Measurements from ENCODE around the gene TGFBR3. TPM values are rescaled to one million over a fixed set of nuclear protein-coding genes. Genes with fewer than 3 reads are reported as not detected.
A peak's percentile ranks its signal among the peaks of the same experiment; 100 is the strongest.

The TGFBR3 gene
- total and polyA plus RNA-seq, 2 of the 4 experiments (the other 2 are of a cell fraction), result 3.0 to 11.3 TPM

DNA sequence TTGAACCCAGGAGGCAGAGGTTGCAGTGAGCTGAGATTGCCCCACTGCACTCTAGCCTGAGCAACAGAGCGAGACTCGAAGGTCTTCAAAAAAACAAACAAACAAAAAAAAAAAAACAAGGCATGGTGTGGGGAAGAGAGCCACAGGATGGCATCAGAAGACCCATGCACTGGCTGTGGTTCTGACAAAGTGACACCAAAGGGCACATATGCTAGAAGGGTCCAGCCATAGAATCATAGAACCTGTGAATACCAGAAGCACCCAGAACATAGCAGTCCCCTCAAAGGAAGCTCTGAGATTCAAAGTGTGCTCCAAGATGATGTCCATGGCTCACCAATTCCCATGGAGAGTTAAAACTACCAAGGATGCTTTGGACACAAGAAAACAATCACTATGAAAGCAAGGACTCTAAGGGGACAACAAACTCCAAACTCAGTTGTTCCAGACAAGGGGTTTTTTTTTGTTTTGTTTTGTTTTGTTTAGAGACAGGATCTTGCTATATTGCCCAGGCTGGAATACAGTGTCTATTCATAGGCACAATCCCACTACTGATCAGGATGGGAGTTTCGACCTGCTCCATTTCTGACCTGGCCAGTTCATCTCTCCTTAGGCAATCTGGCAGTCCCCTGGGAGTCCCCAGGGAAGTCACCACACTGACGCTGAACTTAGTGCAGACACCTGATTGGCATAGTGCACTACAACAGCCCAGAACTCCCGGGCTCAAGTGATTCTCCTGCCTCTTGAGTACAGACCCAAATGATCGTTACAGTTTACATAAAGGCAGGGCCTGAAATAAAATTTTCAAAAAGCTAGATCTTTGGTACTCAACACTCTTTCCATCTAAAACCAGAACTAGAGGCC lies 56.4 kb downstream of the TGFBR3 start:
- no peak overlapping the region for H3K9ac ChIP-seq (ENCODE audit: low read depth, low read length)
- 72% methylated on average over 3 of the region's 6 CpGs; no CpG with 5 or more reads in 1 of the 2 experiments for WGBS, 2 experiments (ENCODE audit: extremely low coverage in 2 of 2, insufficient read length in 1 of 2)
- dilution Hi-C loops (cut with HindIII; ENCODE audit: low sequenced_read_pairs, unreplicated experiment), result no loop called here
- intact Hi-C loops (cut with micrococcal nuclease), result loop anchor here (5.0 kb wide), 1 partner anchor 58 kb away; the partner anchor contains the start of gene TGFBR3
- ChIA-PET POLR2A (ENCODE audit: unreplicated experiment) (no interaction called here), CTCF (interaction anchor here (0.6 to 1.5 kb wide), 9 partner anchors 15 to 276 kb away, joined by 3 to 5 read pairs (median 3); no protein-coding TSS in a partner anchor)
- peak overlapping the region in 1 of 2 experiments; percentile 22; a peak in 1 of 4 replicates for H4K8ac ChIP-seq (ENCODE audit: low read depth in 2 of 2, low read length in 2 of 2)
- H3K9me3 ChIP-seq (ENCODE audit: control insufficient read depth, insufficient read depth, low read length), result no peaks in the 10 kb centered on the region
- peak overlapping the region; percentile 49; the same call in 1 of the 2 replicates for H3K23ac ChIP-seq (ENCODE audit: low read depth, low read length)
- no peak for ATAC-seq (ENCODE audit: low read depth)
- H3K4me1 ChIP-seq (ENCODE audit: control insufficient read depth, insufficient read depth, low read length), result peaks cover 9% of the 10 kb centered on the region
- H3K18ac ChIP-seq (ENCODE audit: low read depth, low read length), result peak overlapping the region; percentile 25; the same call in 1 of the 2 replicates
- in situ Hi-C loops (cut with MboI; ENCODE audit: low sequenced_read_pairs), result no loop called here
- peak overlapping the region; percentile 44; the same call in 1 of the 2 replicates for H2BK20ac ChIP-seq (ENCODE audit: low read depth, low read length)
- no TSS peak for BruUV-seq (replicated peaks)
- H3K27ac ChIP-seq (ENCODE audit: insufficient read depth, low read length), result no peak overlapping the region; the same call in 1 of the 2 replicates
- DNase-seq, result no peak
- no peak overlapping the region for H3K4me3 ChIP-seq (ENCODE audit: insufficient read depth, low read depth, low read length)
- no peak overlapping the region for H4K5ac ChIP-seq (ENCODE audit: low read depth, low read length)
- no peak overlapping the region for H3K56ac ChIP-seq (ENCODE audit: extremely low read depth, insufficient read depth, low read length)
- H3K14ac ChIP-seq (replicated peaks; ENCODE audit: low read depth, low read length), result peak overlapping the region; percentile 51; the same call in 1 of the 2 replicates
- peak overlapping the region; percentile 17; the same call in 1 of the 2 replicates for H3K4me2 ChIP-seq (ENCODE audit: low read depth, low read length)
- no peak for TF ChIP-seq CEBPB (IDR thresholded peaks at IDR 0.05; ENCODE audit: low read depth, low read length)
- TF ChIP-seq RAD21 (IDR thresholded peaks at IDR 0.05; ENCODE audit: low read length), result no peak
- no peak for TF ChIP-seq MAZ (IDR thresholded peaks at IDR 0.05; ENCODE audit: borderline replicate concordance, low read depth, low read length)
- TF ChIP-seq RCOR1 (IDR thresholded peaks at IDR 0.05; ENCODE audit: insufficient replicate concordance, low read length), result no peak
- TF ChIP-seq, protein P1, sequence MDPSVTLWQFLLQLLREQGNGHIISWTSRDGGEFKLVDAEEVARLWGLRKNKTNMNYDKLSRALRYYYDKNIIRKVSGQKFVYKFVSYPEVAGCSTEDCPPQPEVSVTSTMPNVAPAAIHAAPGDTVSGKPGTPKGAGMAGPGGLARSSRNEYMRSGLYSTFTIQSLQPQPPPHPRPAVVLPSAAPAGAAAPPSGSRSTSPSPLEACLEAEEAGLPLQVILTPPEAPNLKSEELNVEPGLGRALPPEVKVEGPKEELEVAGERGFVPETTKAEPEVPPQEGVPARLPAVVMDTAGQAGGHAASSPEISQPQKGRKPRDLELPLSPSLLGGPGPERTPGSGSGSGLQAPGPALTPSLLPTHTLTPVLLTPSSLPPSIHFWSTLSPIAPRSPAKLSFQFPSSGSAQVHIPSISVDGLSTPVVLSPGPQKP (IDR thresholded peaks at IDR 0.05; ENCODE audit: borderline replicate concordance, low read depth, low read length), result no peak
- TF ChIP-seq RFX5 (IDR thresholded peaks at IDR 0.05; ENCODE audit: low read depth, low read length), result no peak
- no peak for TF ChIP-seq BHLHE40 (IDR thresholded peaks at IDR 0.05; ENCODE audit: low read depth, low read length)
- TF ChIP-seq NFE2L2 (IDR thresholded peaks at IDR 0.05; ENCODE audit: low read depth, low read length), result no peak
- no peak for TF ChIP-seq CHD1 (IDR thresholded peaks at IDR 0.05; ENCODE audit: low read depth, low read length)
- no peak for TF ChIP-seq POLR2A (IDR thresholded peaks at IDR 0.05; ENCODE audit: low read depth, low read length)
- no peak for TF ChIP-seq FOS (IDR thresholded peaks at IDR 0.05; ENCODE audit: low read depth, low read length)
- TF ChIP-seq, protein P2, sequence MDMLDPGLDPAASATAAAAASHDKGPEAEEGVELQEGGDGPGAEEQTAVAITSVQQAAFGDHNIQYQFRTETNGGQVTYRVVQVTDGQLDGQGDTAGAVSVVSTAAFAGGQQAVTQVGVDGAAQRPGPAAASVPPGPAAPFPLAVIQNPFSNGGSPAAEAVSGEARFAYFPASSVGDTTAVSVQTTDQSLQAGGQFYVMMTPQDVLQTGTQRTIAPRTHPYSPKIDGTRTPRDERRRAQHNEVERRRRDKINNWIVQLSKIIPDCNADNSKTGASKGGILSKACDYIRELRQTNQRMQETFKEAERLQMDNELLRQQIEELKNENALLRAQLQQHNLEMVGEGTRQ (IDR thresholded peaks at IDR 0.05; ENCODE audit: low read depth, low read length), result no peak
- no peak for TF ChIP-seq MXI1 (IDR thresholded peaks at IDR 0.05; ENCODE audit: borderline replicate concordance, low read depth, low read length)
- H4K91ac ChIP-seq (ENCODE audit: insufficient read depth, low read depth, low read length), result peak overlapping the region; percentile 49; the same call in 1 of the 2 replicates
- H3K9me1 ChIP-seq (ENCODE audit: insufficient read depth, low read length), result peaks cover 9% of the 10 kb centered on the region; the same call in 1 of the 2 replicates
- H2AK5ac ChIP-seq (ENCODE audit: low read depth, low read length), result 0 out of 2 replicates have a peak overlapping the region, but pooled peaks have one; percentile 9
- H3K79me1 ChIP-seq (ENCODE audit: low read depth in 1 of 2, low read length in 2 of 2), result peaks cover 7 to 17% of the 10 kb centered on the region in 2 experiments; a peak in 2 of 4 replicates
- H4K20me1 ChIP-seq (ENCODE audit: insufficient read depth, low read length), result no peaks in the 10 kb centered on the region
- H3K36me3 ChIP-seq (ENCODE audit: control insufficient read depth, insufficient read depth, low read length), result no peaks in the 10 kb centered on the region
- 0 out of 2 replicates have a peak overlapping the region, but pooled peaks have one; percentile 49 for H3K4ac ChIP-seq (ENCODE audit: low read depth, low read length)
- H2AFZ ChIP-seq (replicated peaks; ENCODE audit: low read length, poor library complexity), result no peak overlapping the region
- no peak overlapping the region for H2AK9ac ChIP-seq (replicated peaks; ENCODE audit: low read depth, low read length, poor library complexity)
- H2BK15ac ChIP-seq (ENCODE audit: low read depth, low read length), result no peak overlapping the region; the same call in 2 of the 3 replicates
- H3K27me3 ChIP-seq (ENCODE audit: control insufficient read depth, insufficient read depth, low read length), result no peaks in the 10 kb centered on the region
- peak overlapping the region; percentile 64; the same call in 1 of the 2 replicates for H2BK120ac ChIP-seq (ENCODE audit: low read depth, low read length)
- no peak overlapping the region for H2BK5ac ChIP-seq (ENCODE audit: low read depth, low read length, poor library complexity, severe bottlenecking)
